ENCODE measurements around the gene BAZ1A.

Gene BAZ1A

DNA sequence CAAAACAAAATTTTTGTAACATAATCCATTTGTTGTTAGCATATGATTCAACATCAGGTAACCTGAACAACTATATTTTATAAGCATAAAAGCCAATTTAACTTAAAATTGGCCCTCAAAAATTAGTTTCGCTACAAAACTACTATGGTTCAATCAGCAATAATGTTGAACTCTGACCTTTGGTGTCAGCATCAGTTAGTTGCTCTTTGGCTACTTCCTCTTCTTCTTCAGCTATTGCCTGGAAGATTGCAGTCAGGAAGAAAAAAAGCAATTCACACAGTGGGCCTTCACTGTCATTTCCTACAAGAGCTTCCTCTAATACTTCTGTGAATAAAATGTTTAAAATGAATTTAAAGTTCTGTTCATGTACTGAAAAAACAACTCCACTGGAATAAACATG is 82.6 kb downstream of the BAZ1A start:
- no peak overlapping the region for H3K4me3 ChIP-seq (ENCODE audit: low read depth, low read length)
- DNase-seq (ENCODE audit: low read depth): no peak
- TF ChIP-seq, protein P1, sequence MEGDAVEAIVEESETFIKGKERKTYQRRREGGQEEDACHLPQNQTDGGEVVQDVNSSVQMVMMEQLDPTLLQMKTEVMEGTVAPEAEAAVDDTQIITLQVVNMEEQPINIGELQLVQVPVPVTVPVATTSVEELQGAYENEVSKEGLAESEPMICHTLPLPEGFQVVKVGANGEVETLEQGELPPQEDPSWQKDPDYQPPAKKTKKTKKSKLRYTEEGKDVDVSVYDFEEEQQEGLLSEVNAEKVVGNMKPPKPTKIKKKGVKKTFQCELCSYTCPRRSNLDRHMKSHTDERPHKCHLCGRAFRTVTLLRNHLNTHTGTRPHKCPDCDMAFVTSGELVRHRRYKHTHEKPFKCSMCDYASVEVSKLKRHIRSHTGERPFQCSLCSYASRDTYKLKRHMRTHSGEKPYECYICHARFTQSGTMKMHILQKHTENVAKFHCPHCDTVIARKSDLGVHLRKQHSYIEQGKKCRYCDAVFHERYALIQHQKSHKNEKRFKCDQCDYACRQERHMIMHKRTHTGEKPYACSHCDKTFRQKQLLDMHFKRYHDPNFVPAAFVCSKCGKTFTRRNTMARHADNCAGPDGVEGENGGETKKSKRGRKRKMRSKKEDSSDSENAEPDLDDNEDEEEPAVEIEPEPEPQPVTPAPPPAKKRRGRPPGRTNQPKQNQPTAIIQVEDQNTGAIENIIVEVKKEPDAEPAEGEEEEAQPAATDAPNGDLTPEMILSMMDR (IDR thresholded peaks at IDR 0.05; ENCODE audit: low read depth, low read length, missing control alignments): no peak

DNA sequence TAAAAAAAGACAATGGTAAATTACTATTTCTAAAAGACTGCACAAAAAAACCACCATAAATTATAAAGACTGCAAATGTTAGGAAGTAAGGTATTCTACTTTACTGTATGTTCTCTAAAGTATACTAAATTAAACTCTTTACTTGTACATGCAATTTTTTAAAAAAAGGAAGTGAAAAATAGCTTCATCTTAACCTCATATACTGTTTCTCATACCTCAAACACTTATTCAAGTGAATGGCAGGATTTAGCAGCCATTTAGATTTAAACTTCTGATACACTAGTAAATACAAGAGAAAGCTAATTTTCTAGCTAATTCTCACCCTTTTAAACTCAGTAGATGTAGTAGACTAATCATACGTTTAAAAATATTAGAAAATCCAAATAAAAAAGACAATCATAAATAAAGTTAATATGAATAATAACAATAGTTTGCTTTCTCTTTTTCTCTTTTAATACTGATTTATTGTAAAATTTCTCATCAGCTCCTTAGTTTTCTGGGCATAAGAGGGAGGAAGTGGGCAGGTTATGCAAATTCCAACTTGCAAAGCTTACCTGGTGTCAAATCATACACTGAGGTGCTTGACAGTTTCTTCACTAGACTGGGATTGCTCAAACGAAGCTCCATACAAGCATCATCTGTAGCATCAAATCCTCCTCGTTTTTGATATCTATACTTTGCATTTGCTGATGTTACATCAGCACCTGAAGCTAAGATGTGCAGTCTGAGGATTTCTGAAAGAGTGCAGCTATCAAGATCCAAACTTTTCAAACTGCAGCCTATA is 89.7 kb downstream of the BAZ1A start:
- TF ChIP-seq, protein P1 (IDR thresholded peaks at IDR 0.05; ENCODE audit: low read depth, low read length, missing control alignments): no peak
- no peak overlapping the region for H3K4me3 ChIP-seq (ENCODE audit: low read depth, low read length)
- peak; percentile 10 for DNase-seq (ENCODE audit: low read depth)

DNA sequence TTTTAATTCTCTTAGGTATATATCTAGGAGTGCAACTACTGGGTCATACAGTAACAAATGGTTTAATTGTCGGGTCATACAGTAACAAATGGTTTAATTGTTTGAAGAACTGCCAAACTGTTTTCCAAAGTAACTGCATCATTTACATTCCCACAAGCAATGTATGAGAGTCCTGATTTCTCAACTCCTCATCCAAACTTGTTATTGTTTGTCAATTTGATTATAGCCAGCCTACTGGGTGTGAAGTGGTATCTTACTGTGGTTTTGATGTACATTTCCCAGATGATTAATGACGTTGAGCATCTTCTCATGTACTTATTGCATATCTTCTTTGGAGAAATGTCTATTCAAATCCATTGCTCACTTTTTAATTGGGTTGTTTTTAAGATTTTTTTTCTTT is 93.1 kb downstream of the BAZ1A start:
- DNase-seq (ENCODE audit: low read depth): no peak
- no peak overlapping the region for H3K4me3 ChIP-seq (ENCODE audit: low read depth, low read length)
- TF ChIP-seq, protein P1 (IDR thresholded peaks at IDR 0.05; ENCODE audit: low read depth, low read length, missing control alignments): no peak

DNA sequence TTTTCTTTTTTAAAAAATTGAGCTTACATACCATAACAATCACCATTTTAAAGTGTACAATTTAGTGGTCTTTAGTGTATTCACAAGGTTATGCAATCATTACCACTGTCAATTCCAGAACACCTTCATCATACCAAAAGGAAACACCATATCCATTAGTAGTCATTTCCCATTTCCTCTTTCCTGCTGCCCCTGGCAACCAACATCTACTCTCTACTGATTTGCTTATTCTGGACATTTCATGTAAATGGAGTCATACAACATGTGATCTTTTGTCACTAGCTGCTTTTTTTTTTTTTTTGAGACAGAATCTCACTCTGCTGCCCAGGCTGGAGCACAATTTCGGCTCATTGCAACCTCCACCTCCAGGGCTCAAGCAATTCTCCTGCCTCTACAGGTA is 93.9 kb downstream of the BAZ1A start:
- DNase-seq (ENCODE audit: low read depth): no peak
- TF ChIP-seq, protein P1 (IDR thresholded peaks at IDR 0.05; ENCODE audit: low read depth, low read length, missing control alignments): no peak
- H3K4me3 ChIP-seq (ENCODE audit: low read depth, low read length): no peak overlapping the region

DNA sequence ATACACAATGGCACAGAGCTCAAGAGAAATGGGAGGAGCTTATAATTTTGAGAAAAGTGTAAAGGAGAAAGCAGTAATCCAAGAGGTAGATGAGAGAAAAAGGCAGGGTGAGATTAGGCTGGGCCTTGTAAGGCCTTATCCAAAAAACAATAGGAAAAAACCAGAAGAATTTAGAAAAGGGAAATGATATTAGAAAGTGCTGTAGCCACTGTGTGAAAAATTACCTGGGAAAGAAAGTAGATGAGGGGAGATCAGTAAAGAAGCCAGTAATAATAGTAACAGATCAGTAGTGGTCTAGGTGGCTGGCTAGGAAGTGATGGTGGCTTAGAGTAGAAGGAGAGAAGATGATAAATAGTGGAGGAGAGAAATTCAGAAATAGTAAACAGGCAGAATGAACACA is 94.5 kb downstream of the BAZ1A start:
- H3K4me3 ChIP-seq (ENCODE audit: low read depth, low read length): no peak overlapping the region
- no peak for DNase-seq (ENCODE audit: low read depth)
- TF ChIP-seq, protein P1 (IDR thresholded peaks at IDR 0.05; ENCODE audit: low read depth, low read length, missing control alignments): no peak

DNA sequence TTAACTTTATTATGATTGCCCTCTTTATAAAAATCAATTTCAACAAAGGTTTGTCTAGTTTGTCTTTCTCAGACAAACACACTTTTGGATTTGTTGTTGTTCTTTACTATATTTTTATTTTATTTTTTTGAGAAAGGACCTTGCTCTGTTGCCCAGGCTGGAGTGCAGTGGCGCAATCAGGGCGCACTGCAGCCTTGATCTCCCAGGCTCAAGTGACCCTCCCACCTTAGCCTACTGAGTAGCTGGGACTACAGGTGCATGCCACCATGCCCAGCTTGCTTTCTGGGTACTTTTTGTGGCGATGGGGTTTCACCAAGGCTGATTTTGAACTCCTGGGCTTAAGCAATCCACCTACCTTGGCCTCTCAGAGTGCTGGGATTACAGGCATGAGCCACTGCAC is 96.4 kb downstream of the BAZ1A start:
- DNase-seq (ENCODE audit: low read depth): no peak
- TF ChIP-seq, protein P1 (IDR thresholded peaks at IDR 0.05; ENCODE audit: low read depth, low read length, missing control alignments): no peak
- H3K4me3 ChIP-seq (ENCODE audit: low read depth, low read length): no peak overlapping the region

DNA sequence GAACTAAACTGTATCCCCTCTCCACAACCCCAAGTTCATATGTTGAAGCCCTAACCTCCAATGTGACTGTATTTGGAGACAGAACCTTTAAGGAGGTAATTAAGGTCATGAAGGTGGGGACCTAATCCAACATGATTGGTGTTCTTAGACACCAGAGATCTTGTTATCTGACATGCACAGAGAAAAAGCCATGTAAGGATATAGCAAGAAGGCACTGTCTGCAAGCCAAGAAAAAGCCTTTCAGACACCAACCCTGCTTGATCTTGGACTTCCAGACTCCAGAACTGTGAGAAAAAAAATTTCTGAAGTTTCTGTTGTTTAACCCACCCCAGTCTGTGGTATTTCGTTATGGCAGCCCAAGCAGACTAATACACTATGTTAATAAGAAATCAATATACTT is 98.5 kb downstream of the BAZ1A start:
- TF ChIP-seq, protein P1 (IDR thresholded peaks at IDR 0.05; ENCODE audit: low read depth, low read length, missing control alignments): no peak
- DNase-seq (ENCODE audit: low read depth): no peak

More for the DNA sequence above, 98.5 kb downstream of the BAZ1A start:
- no peak overlapping the region for H3K4me3 ChIP-seq (ENCODE audit: low read depth, low read length)

All from GM12864 (cell line).